HG02973 (cell line): ENCODE results near the gene PPP1R12B.
"Not testable (repeated sequence)": the region's sequence is repeated elsewhere in the genome, so short reads cannot be mapped to it uniquely, and the experiment has no call there.

Source experiments
- ATAC-seq: cut with Tn5 transposase; IDR thresholded peaks from one replicate; pipeline ENCODE4 v1.9.1; 2021; ENCODE audit warnings: moderate library complexity; ENCODE audit not compliant: unreplicated experiment

The PPP1R12B gene

GRCh38 chr1:202551683-202552082 lies 203.2 kb downstream of the PPP1R12B start:
- no peak for ATAC-seq

- not testable (repeated sequence) for ATAC-seq
These were observed 204.1 kb downstream of the PPP1R12B start for GRCh38 chr1:202552615-202553014.

GRCh38 chr1:202553078-202553477 lies 204.6 kb downstream of the PPP1R12B start:
- ATAC-seq = not testable (repeated sequence)

- no peak for ATAC-seq
These were observed 205.1 kb downstream of the PPP1R12B start for GRCh38 chr1:202553560-202554038.

GRCh38 chr1:202554619-202555018 lies 206.1 kb downstream of the PPP1R12B start:
- ATAC-seq = not testable (repeated sequence)

- not testable (repeated sequence) for ATAC-seq
These were observed 207.5 kb downstream of the PPP1R12B start for GRCh38 chr1:202556037-202556436.

GRCh38 chr1:202557662-202558061 lies 209.2 kb downstream of the PPP1R12B start:
- ATAC-seq = not testable (repeated sequence)

GRCh38 chr1:202561240-202561639 lies 212.7 kb downstream of the PPP1R12B start:
- ATAC-seq = no peak

GRCh38 chr1:202561726-202562443 lies 213.4 kb downstream of the PPP1R12B start:
- ATAC-seq = no peak

GRCh38 chr1:202562444-202563060 lies 214.1 kb downstream of the PPP1R12B start:
- ATAC-seq = no peak

GRCh38 chr1:202563818-202564217 lies 215.3 kb downstream of the PPP1R12B start:
- no peak for ATAC-seq

- ATAC-seq = no peak
These were observed 216.5 kb downstream of the PPP1R12B start for GRCh38 chr1:202564958-202565495.

GRCh38 chr1:202565890-202566602 lies 217.5 kb downstream of the PPP1R12B start:
- peak; percentile 64 for ATAC-seq

- ATAC-seq = no peak
These were observed 219.2 kb downstream of the PPP1R12B start for GRCh38 chr1:202567738-202568137.

- ATAC-seq = no peak
These were observed 219.9 kb downstream of the PPP1R12B start for GRCh38 chr1:202568410-202568809.

- no peak for ATAC-seq
These were observed 220.3 kb downstream of the PPP1R12B start for GRCh38 chr1:202568826-202569225.

- ATAC-seq = no peak
These were observed 221.2 kb downstream of the PPP1R12B start for GRCh38 chr1:202569393-202570322.

- ATAC-seq = no peak
These were observed 223.3 kb downstream of the PPP1R12B start for GRCh38 chr1:202571719-202572339.

- ATAC-seq = no peak
These were observed 224.4 kb downstream of the PPP1R12B start for GRCh38 chr1:202572867-202573266.
